Activated naive CD8-positive, alpha-beta T cell treated with anti-CD3 and anti-CD28 coated beads, Interleukin-2, amount 50 U/mL, for 16 hours (primary cell): ENCODE measurements around the gene TFR2.
"Not testable (repeated sequence)": the region's sequence is repeated elsewhere in the genome, so short reads cannot be mapped to it uniquely, and the experiment has no call there.

Source experiments
- DNase-seq: peaks from one replicate; pipeline ENCODE4 v3.0.0-alpha.2; 2020; ENCODE audit warnings: low read depth, low spot score

TFR2 gene

DNA sequence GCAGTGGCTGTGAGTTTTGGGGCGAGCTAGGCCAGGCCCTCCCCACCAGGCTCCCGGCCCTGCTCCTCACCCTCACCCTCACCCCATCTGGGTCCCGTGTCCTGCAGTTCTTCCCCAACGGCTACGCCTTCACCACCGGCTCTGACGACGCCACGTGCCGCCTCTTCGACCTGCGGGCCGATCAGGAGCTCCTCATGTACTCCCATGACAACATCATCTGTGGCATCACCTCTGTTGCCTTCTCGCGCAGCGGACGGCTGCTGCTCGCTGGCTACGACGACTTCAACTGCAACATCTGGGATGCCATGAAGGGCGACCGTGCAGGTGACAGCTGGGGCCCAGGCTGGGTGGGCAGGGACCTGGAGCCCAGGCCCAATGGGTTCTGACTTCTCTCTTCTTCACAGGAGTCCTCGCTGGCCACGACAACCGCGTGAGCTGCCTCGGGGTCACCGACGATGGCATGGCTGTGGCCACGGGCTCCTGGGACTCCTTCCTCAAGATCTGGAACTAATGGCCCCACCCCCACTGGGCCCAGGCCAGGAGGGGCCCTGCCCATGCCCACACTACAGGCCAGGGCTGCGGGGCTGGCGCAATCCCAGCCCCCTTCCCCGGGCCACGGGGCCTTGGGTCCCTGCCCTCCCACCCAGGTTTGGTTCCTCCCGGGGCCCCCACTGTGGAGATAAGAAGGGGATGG lies 37.1 kb upstream of the TFR2 start:
- no peak for DNase-seq

DNA sequence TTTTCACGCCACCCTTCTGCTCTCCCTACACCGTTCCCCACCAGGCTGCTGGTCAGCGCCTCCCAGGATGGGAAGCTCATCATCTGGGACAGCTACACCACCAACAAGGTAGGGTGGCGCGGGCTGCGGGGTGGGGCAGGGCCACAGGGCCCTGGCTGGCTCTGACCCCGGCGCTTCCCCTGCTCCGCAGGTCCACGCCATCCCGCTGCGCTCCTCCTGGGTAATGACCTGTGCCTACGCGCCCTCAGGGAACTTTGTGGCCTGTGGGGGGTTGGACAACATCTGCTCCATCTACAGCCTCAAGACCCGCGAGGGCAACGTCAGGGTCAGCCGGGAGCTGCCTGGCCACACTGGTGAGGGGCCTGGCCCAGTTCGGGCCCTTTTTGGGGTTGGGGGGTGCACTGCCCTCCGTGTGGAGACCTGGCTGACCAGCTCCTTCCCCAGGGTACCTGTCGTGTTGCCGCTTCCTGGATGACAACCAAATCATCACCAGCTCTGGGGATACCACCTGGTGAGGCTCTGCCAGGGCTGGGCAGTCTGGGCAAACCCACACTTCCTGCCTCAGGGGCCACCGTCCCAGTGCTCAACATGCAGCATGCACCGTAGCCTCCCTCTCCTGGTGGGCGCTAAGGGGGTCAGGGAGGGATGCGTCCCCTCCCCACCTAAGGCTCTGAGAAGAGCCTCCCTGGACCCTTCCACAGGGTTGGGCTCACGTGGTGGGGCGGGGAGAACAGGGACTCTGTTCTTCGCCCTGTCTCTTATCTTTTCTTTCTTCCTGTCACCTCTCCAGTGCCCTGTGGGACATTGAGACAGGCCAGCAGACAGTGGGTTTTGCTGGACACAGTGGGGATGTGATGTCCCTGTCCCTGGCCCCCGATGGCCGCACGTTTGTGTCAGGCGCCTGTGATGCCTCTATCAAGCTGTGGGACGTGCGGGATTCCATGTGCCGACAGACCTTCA lies 36.2 kb upstream of the TFR2 start:
- no peak for DNase-seq

DNA sequence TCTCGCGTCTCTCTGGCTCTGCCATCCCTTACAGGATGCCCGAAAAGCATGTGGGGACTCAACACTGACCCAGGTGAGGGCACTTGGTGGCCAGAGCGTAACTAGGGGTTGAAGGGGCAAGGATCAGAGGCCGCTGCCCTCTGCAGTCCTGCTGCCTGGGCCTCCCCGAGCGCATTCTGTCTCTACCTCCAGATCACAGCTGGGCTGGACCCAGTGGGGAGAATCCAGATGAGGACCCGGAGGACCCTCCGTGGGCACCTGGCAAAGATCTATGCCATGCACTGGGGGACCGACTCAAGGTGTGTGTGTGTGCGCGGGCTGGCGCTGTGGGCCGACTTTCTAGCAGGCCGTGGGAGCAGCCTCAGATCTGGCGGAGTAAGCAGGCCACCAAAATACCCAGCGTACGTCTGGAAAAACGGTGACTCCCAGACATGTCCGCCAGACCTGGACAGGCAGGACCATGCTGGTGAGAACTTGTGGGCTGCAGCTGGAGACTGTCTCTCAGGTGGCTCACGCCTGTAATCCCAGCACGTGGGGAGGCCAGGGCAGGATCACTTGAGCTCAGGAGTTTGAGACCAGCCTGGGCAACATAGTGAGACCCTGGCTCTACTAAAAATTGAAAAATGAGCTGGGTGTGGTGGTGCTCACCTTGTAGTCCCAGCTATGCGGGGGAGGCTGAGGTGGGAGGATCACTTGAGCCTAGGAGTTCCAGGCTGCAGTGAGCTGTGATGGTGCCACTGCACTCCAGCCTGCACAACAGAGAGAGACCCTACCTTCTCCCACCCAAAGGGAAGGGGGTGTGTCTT lies 35.4 kb upstream of the TFR2 start:
- DNase-seq: no peak

DNA sequence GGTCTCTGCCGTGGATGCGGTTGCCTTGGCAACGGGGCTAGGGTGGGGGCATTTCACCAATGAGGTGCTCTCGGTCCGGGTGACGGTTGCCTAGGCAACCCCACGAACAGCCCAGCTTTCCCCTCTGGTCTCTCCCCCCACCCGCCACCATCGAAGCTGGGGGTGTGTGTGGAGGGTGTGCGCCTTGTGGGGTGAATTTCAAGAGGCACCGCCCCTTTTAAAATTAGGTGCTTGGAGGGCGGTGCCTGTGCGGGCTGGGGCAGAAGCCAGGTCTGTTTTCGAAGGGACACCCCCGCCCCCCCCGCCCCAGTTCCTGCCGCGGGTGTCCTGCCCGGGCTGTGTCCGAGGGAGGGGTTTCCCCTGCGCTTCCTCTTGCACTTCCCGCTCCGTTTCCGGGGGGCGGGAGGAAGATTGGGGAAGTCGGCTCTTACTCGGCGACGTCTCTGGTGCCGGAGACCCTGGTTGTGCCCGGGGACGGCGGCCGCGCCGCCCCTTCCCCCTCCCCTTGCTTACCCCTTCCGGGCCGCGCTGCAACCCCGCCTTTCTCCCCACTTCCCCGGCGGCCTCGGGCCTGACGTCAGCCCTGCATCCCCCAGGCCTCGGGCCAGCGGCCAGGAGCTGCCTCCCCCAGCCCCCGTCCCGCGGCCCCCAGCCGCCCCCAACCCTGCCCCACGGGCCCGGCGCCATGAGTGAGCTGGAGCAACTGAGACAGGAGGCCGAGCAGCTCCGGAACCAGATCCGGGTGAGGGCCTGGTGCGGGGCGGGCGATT lies 34.4 kb upstream of the TFR2 start:
- peak; percentile 64 for DNase-seq

DNA sequence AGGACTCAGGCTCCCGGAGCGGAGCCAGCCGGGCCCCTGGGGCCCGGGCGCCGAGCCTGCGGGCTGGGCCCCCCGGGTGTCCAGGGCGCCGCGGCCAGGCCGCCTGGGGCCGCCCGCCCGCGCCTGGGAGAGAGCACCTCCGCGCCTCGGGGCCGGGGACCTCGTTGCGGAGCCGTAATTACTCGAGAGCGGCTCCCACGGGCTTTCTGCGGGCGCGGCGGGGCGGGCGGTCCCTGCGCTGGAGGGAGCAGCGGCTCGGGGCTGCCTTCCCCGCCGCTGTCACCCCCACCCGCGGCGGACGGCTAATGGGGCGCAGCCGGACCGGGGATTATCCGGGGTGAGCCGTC lies 33.7 kb upstream of the TFR2 start:
- DNase-seq: no peak

DNA sequence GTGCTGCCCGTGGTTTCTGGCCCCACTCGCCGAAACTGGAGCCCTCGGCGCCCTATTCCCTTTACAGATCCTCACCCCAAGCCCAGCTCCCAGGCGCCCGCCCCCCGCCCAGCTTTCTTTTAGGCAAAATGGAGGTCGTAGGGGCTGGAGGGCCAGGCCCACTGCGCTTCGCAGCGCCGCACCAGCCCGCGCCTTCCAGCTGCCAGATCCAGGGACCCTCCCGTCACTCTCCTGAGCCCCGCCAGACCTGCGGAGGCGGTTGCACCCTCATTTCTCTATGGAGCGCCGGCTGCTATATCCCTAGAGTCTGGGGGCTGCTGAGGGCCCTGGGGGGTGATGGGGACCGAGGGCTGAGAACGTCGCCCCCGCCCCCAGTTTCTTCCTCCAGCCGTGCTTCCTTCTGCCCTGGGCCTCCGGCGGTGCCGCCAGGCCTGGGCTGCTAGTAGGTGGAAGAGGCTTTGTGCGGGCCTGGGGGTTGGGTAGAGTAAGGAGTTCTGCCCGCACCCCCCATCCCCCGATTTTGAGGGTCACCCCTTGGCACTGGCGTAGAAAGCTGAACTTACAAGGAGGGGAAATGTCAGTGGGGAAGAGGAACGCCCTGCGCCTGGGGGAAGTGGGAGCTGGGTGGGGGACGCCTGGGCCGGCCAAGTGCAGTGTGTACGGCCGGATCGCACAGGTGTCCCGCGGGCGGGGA lies 33.2 kb upstream of the TFR2 start:
- no peak for DNase-seq

DNA sequence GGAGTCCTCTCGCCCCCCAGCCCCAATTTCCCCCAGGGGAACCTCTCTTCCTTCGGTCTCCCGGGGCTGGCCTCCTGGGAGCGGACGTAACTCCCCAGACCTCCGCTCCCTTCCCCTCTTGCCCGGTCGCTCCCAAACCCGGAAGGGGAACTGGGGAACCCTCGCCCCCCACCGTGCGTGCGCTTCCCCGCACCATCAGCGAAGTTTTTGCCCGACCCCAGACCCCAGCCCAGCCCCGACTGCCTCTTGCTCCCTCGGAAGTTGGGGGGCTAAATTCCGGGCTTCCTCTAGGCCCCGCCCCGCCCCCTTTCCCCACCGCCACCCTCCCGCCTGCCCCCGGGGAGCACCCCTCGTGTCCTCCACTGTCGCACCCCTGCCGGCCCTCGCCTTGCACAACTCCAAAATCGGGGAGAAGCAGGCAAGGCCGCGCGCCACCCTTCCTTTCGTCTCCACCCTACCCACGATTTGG lies 32.6 kb upstream of the TFR2 start:
- no peak for DNase-seq

DNA sequence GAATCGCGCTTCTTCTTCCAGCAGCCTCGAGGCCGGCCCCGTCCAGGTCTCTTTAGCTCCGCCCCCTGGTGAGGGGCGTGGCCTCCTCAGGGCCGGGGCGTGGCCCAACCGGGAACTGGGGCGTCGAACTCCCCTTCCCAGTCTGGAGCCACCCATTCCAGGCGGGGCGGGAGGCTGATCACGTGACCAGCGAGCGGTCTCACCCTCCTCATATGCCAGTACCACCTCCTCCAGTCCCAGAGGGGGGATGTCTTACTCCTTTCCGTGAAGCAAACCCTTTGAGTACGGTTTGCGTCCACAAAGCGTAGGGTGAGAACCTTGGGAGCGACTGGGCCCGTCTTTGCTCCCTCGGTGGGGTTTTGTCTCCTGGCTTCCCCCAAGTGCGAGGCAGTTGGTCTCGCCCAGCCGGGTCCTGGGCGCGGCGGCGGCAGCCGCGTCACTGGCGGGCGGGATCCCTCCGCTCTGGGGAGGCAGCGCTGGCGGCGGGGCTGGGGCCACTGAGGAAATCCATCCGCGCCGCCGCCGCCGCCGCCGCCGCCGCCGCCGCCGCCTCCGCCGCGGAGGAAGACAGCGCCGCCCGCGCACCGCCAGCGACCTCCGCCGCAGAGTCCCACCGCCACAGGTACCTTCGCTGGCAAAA lies 32.1 kb upstream of the TFR2 start, which contains the start of gene GNB2:
Gene GNB2 (plus strand): TSS at position 439 of the 640 bp plus-strand sequence. CDS start 2,526 bp downstream, outside the sequence.
- peak; percentile 98 for DNase-seq

DNA sequence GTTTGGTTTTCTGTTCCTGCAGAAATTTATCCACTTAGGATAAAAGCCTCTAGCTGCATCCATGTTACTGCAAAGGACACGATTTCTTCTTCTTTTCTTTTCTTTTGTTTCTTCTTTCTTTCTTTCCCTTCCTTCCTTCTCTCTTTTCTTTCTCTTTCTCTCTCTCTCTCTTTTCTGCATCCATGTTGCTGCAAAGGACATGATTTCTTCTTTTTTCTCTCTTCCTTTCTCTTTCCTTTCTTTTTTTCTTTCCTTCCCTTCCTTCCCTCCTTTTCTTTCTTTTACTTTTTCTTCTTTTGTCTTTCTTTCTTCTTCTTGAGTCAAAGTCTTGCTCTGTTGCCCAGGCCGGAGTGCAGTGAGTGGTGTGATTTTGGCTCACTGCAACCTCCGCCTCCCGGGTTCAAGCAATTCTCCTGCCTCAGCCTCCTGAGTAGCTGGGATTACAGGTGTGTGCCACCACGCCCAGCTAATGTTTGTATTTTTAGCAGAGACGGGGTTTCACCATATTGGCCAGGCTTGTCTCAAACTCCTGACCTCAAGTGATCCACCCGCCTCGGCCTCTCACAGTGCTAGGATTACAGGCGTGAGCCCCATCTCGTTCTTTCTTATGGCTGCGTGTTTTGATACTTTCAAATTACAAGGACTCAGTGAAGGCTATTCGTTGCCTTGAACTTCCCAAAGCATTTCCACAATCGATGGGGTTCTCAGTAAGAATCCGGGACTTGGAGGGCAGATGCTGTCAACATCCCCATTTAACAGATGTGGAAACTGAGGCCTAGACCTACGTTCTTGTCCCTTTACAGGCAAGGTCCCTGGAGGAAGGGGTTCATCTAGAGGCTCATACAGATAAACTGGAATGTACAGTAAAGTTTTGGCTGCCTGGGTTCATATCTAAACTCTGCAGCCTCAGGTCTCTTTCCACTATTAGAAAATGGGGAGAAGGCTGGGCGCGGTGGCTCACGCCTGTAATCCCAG lies 30.3 kb upstream of the TFR2 start:
- no peak for DNase-seq

DNA sequence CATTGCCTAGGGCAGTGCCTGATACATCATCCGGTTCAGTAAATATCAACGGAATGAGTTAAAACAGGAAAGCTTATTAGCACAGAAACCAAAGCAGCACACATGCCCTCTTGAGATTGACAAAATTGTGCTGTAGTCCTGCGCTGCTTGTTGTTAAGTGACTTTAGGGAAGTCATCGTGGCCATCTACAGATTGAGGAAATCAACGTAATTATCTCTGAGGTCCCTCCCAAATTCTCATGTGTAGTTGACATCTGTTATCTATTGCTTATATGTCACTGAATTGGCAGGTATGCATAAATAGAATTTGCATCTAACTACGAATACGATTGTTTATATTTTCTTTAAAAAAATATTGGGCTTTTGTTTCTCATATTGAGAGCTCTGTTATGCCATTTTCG lies 28.7 kb upstream of the TFR2 start:
- DNase-seq: no peak

DNA sequence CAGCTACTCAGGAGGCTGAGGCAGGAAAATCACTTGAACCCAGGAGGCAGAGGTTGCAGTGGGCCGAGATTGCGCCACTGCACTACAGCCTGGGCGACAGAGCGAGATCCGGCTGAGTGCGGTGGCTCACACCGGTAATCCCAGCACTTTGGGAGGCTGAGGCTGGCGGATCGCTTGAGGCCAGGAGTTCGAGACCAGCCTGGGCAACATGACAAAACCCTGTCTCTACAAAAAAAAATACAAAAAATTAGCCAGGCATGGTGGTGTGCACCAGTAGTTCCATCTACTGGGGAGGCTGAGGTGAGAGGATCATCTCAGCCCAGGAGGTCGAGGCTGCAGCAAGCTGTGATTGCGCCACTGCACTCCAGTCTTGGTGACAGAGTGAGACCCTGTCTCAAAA lies 27.8 kb upstream of the TFR2 start:
- DNase-seq: not testable (repeated sequence)

DNA sequence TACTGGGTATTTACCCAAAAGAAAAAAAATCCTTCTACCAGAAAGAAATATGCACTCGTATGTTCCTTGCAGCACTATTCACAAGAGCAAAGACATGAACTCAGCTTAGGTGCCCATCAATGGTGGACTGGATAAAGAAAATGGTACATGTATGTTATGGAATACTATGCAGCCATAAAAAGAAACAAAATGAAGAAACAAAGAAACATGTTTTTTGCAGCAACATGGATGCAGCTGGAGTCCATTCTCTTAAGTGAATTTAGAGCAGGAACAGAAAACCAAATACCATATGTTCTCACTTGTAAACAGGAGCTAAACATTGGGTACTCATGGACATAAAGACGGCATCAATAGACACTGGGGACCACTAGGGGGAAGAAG lies 26.7 kb upstream of the TFR2 start:
- no peak for DNase-seq

DNA sequence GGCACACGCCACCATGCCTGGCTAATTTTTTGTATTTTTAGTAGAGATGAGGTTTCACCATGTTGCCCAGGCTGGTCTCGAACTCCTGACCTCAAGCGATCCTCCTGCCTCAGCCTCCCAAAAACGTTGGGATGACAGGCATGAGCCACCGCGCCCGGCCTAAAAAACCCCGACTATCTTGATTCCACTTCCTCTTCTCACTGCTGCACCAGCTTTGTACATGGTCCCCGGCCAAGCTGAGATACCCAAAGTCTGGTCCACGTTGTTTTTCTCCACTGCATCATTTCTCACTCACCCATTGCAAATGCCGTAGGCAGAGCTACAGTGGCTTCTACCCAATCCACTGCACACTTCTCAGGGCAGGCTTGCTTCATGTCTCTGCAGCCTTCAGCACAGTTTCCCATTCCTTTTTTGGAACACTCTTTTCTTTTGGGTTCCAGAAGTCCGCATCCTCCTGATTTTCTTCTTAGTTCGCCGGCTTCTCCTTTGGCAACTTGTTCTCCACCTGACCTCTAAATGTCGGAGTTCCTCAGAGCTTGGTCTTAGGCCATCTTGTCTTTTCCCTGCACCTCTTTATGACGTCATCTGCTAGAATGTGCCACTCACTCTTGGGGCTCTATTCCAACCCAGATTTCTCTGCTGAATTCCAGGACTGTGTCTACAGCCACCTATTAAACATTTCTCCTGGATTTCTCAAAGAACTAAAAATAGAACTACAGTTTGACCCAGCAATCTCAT lies 26.1 kb upstream of the TFR2 start:
- DNase-seq: no peak

DNA sequence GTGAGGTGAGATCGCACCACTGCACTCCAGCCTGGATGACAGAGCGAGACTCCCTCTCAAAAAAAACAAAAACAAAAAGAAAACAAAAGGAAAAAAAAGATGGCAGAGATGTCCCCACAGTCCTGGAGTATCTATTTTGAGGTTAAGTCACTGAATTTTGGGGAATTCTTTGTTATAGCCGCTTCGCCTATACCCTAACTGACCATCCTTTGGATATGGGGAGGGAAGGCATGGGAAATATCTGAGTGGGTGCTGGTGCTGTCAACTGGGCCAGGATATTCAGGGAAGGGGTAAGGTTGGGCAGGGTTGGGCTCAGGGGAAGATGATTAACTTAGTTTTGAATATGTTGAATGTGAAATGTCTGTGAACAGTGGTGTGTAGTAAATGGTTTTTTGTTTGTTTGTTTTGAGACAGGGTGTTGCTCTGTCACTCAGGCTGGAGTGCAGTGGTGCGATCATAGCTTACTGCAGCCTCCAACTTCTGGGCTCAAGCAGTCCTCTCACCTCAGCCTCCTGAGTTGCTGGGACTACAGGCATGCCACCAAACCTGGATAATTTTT lies 23.9 kb upstream of the TFR2 start:
- DNase-seq: no peak

DNA sequence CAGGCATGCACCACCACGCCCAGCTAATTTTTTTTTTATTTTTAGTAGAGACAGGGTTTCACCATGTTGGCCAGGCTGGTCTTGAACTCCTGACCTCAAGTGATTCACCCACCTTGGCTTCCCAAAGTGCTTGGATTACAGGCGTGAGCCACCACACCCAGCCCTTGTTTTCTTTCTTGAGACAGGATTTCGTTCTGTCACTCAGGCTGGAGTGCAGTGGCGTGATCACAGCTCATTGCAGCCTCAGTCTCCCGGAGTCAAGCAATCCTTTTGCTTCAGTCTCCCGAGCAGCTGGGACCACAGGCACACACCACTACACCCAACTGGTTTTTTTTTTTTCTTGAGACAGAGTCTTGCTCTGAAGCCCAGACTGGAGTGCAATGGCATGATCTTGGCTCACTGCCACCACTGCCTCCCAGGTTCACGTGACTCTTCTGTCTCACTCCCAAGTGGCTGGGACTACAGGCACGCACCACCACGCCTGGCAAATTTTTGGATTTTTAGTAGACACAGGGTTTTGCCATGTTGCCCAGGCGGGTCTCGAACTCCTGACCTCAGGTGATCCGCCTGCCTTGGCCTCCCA lies 20.9 kb upstream of the TFR2 start:
- not testable (repeated sequence) for DNase-seq

DNA sequence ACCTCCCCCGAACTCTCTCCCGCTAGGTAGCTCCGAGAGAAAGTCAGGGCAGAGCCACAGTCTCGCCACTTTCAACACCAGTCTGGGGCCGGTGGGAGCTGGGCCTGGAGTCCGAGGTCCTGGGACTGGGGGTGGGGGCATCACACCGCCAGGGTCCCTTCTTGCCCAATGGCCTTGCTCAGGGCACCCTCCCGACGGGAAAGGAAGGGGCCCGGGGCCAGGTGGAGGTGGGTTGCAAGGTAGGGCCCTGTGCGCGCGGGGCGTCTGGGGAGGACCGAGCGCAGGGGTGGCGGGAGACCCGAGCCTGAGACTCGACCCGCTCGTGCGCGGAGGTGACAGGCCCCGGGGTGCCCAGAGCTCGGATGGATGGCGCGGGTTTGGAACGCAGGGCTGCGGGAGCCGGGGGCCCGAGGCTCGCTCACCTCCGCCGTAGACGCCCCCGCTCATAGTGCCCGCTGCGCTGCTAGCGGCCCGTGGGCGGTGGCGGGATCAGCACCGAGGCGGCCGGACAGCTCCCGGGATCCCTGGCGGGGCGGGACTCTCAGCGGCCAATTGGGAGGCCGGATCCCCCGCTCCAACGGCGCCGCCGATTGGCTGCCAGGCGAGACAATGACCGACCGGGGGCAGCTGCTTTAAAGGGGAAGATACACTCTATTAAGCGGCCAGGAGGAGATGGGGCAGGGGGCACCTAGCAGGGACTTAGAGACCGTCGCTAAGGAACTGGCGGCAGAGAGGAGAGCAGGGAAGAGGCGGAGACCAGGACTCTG lies 14.7 kb upstream of the TFR2 start, which contains the start of gene ACTL6B:
Gene ACTL6B (minus strand): TSS at position 541 of the 767 bp plus-strand sequence. CDS start 94 bp downstream, at position 447.
- no peak for DNase-seq
